ENCODE results near the gene PKD2L2.
"Not testable (repeated sequence)": the region's sequence is repeated elsewhere in the genome, so short reads cannot be mapped to it uniquely, and the experiment has no call there.

Gene PKD2L2

GRCh38 chr5:137888863-137889759, at the start of gene PKD2L2:
Gene PKD2L2 (plus strand): TSS chr5:137889457. CDS start chr5:137889492, 35 bp downstream.
- FAIRE-seq (peak; percentile 55), DNase-seq (ENCODE audit: low spot score) (peak; percentile 85)

DNA sequence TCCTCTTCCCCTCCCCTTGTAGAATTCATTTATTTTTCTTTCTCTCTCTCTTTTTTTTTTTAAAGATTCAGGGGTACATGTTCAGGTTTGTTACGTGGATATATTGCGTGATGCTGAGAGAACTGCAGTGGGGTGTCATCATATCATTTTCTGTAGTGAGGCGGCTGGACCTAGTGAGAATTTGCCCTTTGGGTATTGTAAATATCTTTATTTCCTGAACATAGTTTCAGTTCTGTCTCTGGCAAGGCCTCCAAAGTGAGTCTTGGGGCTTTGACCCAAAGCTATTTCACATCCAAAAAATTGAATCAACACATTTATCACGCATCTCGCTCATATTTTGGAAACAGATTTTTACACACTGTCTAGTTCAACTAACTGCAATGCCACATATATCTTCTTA, 47.0 kb upstream of the PKD2L2 start:
- DNase-seq (ENCODE audit: low spot score) (no peak), FAIRE-seq (no peak)

GRCh38 chr5:137843676-137844299, 45.5 kb upstream of the PKD2L2 start:
- FAIRE-seq, result no peak

GRCh38 chr5:137845472-137845871, 43.8 kb upstream of the PKD2L2 start:
- DNase-seq (ENCODE audit: low spot score), result no peak
- no peak for FAIRE-seq

More at GRCh38 chr5:137843676-137844299, 45.5 kb upstream of the PKD2L2 start:
- no peak for DNase-seq (ENCODE audit: low spot score)

- no peak for FAIRE-seq
Measured at GRCh38 chr5:137847687-137848086, 41.6 kb upstream of the PKD2L2 start.

DNA sequence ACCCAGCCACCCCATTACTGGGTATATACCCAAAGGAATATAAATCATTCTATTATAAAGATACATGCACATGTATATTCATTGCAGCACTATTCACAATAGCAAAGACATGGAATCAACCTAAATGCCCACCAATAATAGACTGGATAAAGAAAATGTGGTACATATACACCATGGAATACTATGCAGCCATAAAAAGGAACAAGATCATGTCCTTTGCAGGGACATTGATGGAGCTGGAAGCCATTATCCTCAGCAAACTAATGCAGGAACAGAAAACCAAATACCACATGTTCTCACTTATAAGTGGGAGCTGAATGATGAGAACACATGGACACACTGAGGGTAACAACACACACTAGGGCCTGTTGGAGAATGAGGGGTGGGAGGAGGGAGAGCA, 36.1 kb upstream of the PKD2L2 start:
- not testable (repeated sequence) for FAIRE-seq; DNase-seq (ENCODE audit: low spot score)

More at GRCh38 chr5:137847687-137848086, 41.6 kb upstream of the PKD2L2 start:
- DNase-seq (ENCODE audit: low spot score), result no peak

- DNase-seq (ENCODE audit: low spot score) (no peak), FAIRE-seq (no peak)
Measured at GRCh38 chr5:137856201-137856600, 33.1 kb upstream of the PKD2L2 start.

DNA sequence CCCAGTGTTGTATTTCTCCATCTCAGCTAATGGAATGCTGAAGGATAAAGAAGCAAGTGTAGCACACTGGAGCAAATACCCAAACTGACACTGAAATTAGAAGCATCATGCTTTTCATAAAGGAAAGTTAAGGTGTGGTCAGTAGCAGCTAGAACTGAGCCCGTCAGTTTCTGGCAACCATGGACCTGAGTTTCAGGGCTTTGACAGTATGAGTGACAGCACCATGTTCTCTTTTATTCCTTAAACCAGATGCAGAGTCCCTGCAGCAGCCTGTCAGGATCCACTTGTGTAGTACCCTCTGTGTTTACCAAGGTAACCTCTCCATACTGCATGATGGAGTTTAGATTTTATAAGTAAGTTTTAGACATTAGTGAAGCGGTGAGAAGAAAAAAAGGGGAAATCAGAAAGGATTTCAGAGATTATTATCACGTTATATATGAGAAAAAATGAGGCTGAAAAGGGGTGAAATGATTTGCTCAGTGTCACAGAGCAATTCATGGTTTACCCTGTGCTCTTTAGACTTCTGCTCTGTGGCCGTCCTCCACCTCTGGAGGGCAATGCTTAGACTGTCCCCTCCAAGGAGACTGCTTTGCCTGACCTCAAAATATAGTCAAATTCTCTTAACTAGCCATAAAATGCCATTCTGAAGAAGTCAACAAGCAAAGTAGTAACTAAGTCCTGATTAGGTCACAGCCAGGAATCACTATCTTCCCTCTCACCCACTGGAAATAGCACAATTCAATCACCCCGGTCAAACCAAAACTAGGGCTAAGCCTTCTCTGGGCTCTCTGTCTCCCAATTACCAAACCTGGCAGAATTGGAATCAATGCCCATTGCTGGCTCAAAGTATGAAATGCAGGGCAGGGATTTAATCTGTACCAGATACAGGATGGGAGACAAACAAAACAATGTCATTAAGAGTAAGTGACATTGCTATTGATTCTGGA, 32.1 kb upstream of the PKD2L2 start:
- no peak for DNase-seq (ENCODE audit: low spot score)
- FAIRE-seq, result no peak

GRCh38 chr5:137858223-137858916, 30.9 kb upstream of the PKD2L2 start:
- no peak for FAIRE-seq
- DNase-seq (ENCODE audit: low spot score), result no peak

DNA sequence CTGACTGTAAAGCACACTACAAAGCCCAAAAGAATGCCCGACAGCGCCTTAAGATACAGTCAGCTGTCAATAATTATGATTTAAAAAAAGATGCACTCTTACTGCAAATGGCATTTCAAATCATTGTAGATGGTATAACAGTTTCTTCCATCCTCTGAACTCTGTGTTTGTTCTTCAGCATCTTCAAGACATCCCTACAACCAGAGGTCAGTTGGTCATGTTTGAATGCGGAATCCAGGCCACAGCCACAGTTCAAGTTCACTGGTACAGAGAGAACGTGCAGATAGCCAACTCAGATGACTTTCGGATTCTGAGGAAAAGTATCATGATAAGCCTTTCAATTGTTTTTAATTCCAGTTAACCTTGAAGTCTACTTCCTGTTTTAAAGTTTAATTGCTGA, 30.3 kb upstream of the PKD2L2 start:
- FAIRE-seq (no peak), DNase-seq (ENCODE audit: low spot score) (no peak)

DNA sequence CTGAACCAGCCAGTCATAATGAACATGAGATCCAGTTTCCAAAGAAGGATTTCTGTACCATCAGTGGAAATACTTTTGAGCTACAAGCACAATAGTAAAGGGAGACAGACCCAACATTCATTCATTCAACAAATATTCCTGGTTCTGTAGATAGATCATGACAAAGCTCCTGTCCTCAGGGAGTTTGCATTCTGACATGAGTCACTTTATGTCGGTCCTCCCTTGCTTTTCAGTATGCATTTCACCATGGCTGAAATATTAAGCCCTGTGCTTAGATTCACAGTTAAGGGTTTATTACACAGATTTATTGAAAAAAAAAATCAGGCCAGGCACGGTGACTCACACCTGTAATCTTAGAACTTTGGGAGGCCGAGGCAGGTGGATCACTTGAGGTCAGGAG, 27.0 kb upstream of the PKD2L2 start:
- DNase-seq (ENCODE audit: low spot score) (no peak), FAIRE-seq (no peak)

- FAIRE-seq; DNase-seq (ENCODE audit: low spot score): not testable (repeated sequence)
Measured at GRCh38 chr5:137863653-137864052, 25.6 kb upstream of the PKD2L2 start.

GRCh38 chr5:137866541-137867388, 22.5 kb upstream of the PKD2L2 start:
- FAIRE-seq (no peak), DNase-seq (ENCODE audit: low spot score) (no peak)

DNA sequence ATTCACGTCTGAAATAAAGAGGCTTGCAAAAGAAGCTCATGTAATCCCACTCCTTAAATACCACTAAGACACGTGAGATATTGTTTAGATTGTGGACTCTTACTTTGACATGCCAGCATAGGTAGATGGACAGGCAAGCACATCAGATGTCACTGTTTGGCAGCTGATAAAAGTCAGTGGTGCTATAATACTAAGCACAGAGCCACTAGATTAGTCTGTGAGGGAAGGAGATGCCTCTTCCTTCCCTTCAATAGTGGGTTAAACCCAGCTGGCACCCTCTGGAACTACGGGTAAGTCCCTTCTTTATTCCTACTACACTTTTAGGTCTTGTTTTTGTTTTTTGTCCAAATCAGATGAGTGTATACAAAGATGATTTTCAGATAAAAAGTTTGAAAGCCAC, 21.6 kb upstream of the PKD2L2 start, which contains the start of gene MYOT:
Gene MYOT (plus strand): TSS at position 197 of the 400 bp plus-strand sequence. CDS start 2,792 bp downstream, outside the sequence.
- FAIRE-seq (no peak), DNase-seq (ENCODE audit: low spot score) (no peak)

- no peak for FAIRE-seq
- DNase-seq (ENCODE audit: low spot score), result no peak
Measured at GRCh38 chr5:137870647-137871339, 18.5 kb upstream of the PKD2L2 start.

DNA sequence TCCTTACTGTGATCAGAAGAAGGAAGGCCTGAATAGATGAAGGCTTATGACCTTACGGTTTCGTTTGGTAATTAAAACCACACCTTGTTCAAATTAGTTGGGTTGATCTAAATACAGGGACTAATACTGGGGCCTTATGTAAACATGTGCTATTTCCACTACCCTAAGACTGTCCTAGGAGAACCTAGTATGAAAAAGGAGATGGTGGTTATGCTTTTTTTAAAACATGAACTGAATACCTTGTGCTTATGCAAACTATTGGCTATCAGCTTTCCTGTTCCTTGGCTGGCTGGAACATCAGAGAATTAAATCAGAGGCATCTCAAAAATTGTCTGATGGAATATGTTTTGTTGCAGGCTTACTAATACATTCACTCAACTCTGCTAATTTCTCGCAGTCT, 17.7 kb upstream of the PKD2L2 start:
- no peak for DNase-seq (ENCODE audit: low spot score)
- no peak for FAIRE-seq

DNA sequence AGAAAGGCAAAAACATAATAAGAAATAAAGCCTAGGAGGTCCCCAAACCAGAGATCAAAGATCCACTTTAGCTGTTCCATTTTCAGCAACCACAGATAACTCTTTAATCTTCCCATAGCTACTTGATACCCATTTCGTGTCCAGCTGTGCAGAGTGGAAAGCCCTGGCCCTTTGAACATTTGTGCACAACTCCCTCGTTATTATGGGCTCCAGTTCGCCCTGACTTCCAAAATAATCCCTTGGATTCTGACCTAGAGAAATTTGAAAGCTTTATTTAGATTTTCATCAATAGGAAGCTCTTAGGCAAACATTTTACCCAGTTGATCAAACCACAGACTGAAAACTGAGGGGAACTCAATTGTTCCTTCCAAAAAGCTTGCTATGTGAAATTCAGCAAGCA, 16.8 kb upstream of the PKD2L2 start:
- no peak for FAIRE-seq
- no peak for DNase-seq (ENCODE audit: low spot score)

- FAIRE-seq, result no peak
- no peak for DNase-seq (ENCODE audit: low spot score)
Measured at GRCh38 chr5:137876101-137876500, 13.2 kb upstream of the PKD2L2 start.

- FAIRE-seq, result no peak
- no peak for DNase-seq (ENCODE audit: low spot score)
Measured at GRCh38 chr5:137880313-137880712, 8.9 kb upstream of the PKD2L2 start.

Measured in urothelium cell line (cell line).